Measurements from ENCODE around the gene GPR39.

- no peak for TF ChIP-seq CTCF (IDR thresholded peaks at IDR 0.05)
- no peak for TF ChIP-seq POLR2A (IDR thresholded peaks at IDR 0.05)
- no peak for TF ChIP-seq EP300 (IDR thresholded peaks at IDR 0.05)
These were observed 167.2 kb downstream of the GPR39 start for GRCh38 chr2:132583666-132584360.

Data from tibial nerve (tissue), 4 donors.